ENCODE data around the gene AFF1.

- TF ChIP-seq CTCF (IDR thresholded peaks at IDR 0.05), result no peak
- no peak for TF ChIP-seq POLR2A (IDR thresholded peaks at IDR 0.05)
These were observed 162.3 kb downstream of the AFF1 start for GRCh38 chr4:87097075-87097474.
